NB4 (cell line): ENCODE data around the gene AQP1.

ENCODE experiments used
- DNase-seq: peaks from one replicate; pipeline ENCODE4 v3.0.0; 2010; ENCODE audit warnings: low read depth
- H3K4me3 ChIP-seq: one replicate; pipeline ENCODE4 v1.5.1; 2011; ENCODE audit warnings: mild to moderate bottlenecking, low read depth, low read length, moderate library complexity
- CTCF ChIP-seq: IDR thresholded peaks from one replicate; pipeline ENCODE4 v1.5.1; 2012; ENCODE audit warnings: low read depth, low read length
- MAX ChIP-seq: IDR thresholded peaks from 2 replicates; pipeline ENCODE4 v1.6.1; 2011; ENCODE audit warnings: low read depth, low read length
- MYC ChIP-seq: IDR thresholded peaks from 2 replicates; pipeline ENCODE4 v1.6.1; 2011; ENCODE audit warnings: low read depth, low read length
- POLR2A ChIP-seq: IDR thresholded peaks from 2 replicates; pipeline ENCODE4 v1.6.1; 2011; ENCODE audit warnings: mild to moderate bottlenecking; ENCODE audit not compliant: insufficient read length; ENCODE audit errors: extremely low read depth

The AQP1 gene

GRCh38 chr7:30907527-30908267, 4.0 kb upstream of the AQP1 start:
- TF ChIP-seq MYC (no peak), POLR2A (no peak), MAX (no peak), CTCF (no peak)
- no peak overlapping the region for H3K4me3 ChIP-seq
- DNase-seq: no peak

DNA sequence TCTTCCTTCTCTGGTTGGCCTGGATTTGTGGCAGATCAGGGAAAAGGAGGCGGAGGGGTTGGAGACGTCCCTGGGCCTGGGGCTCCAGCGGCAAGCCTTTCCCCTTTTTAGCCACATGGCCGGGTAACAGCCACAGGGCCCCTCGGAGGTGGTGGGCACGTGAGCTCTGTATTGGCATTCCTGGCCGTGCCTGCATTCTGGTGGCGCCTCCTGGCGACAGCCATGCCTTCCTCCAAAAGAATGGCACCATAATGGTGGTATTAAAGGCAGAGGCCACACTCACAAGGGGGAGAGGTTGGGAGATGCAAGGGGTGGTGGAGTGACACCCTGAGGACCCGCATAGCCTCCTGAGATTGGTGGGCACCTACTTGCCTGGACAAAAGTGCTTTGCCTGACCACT, 3.0 kb upstream of the AQP1 start:
- no peak for TF ChIP-seq POLR2A
- TF ChIP-seq MAX: no peak
- no peak for TF ChIP-seq MYC
- TF ChIP-seq CTCF: no peak
- H3K4me3 ChIP-seq: no peak overlapping the region
- DNase-seq: no peak

GRCh38 chr7:30909431-30909830, 2.2 kb upstream of the AQP1 start:
- no peak for DNase-seq
- TF ChIP-seq POLR2A (no peak), MYC (no peak), MAX (no peak), CTCF (no peak)
- no peak overlapping the region for H3K4me3 ChIP-seq

GRCh38 chr7:30910411-30911073, 1.1 kb upstream of the AQP1 start:
- H3K4me3 ChIP-seq: no peak overlapping the region
- no peak for DNase-seq
- TF ChIP-seq CTCF (no peak), POLR2A (no peak), MYC (no peak), MAX (no peak)

- no peak for DNase-seq
- no peak for TF ChIP-seq MYC
- TF ChIP-seq CTCF: no peak
- no peak for TF ChIP-seq MAX
- no peak for TF ChIP-seq POLR2A
Measured at GRCh38 chr7:30911133-30911532, 520 bp upstream of the AQP1 start.

More at GRCh38 chr7:30911133-30911532, 520 bp upstream of the AQP1 start:
- no peak overlapping the region for H3K4me3 ChIP-seq
